Activated T-cell treated with anti-CD3 and anti-CD28 coated beads, Interleukin-2, amount 50 U/mL, for 4 hours (primary cell): ENCODE measurements around the gene MED8. TPM values are rescaled to one million over a fixed set of nuclear protein-coding genes. Genes with fewer than 3 reads are reported as not detected.

Experiments
- ATAC-seq, 2 donors: fragments of 200-7000 bp; cut with Tn5 transposase; one replicate each; pipeline ENCODE4 v1.10.0; 2021
- DNase-seq: peaks from one replicate; pipeline ENCODE4 v3.0.0-alpha.2; 2020
- H3K27me3 Mint-ChIP-seq: one replicate; pipeline ENCODE4 v1.8.0; 2021; ENCODE audit warnings: low read depth, mixed read lengths
- H3K36me3 Mint-ChIP-seq: one replicate; pipeline ENCODE4 v1.8.0; 2022; ENCODE audit warnings: mixed read lengths; ENCODE audit not compliant: insufficient read depth
- H3K4me1 Mint-ChIP-seq: one replicate; pipeline ENCODE4 v1.8.0; 2021; ENCODE audit warnings: low read depth, mixed read lengths
- H3K4me3 Mint-ChIP-seq: one replicate; pipeline ENCODE4 v1.8.0; 2021; ENCODE audit warnings: mild to moderate bottlenecking, moderate library complexity, mixed read lengths
- H3K9me3 Mint-ChIP-seq: one replicate; pipeline ENCODE4 v1.8.0; 2021; ENCODE audit warnings: mixed read lengths
- total RNA-seq, 3 donors: library from RNA; stranded (reverse); gene quantifications; one replicate each; pipeline ENCODE4 v1.2.1, GENCODE V29; 2021

The MED8 gene
- 10 to 100 TPM; 49.8 to 59.1 (median 50.4) TPM for total RNA-seq

DNA sequence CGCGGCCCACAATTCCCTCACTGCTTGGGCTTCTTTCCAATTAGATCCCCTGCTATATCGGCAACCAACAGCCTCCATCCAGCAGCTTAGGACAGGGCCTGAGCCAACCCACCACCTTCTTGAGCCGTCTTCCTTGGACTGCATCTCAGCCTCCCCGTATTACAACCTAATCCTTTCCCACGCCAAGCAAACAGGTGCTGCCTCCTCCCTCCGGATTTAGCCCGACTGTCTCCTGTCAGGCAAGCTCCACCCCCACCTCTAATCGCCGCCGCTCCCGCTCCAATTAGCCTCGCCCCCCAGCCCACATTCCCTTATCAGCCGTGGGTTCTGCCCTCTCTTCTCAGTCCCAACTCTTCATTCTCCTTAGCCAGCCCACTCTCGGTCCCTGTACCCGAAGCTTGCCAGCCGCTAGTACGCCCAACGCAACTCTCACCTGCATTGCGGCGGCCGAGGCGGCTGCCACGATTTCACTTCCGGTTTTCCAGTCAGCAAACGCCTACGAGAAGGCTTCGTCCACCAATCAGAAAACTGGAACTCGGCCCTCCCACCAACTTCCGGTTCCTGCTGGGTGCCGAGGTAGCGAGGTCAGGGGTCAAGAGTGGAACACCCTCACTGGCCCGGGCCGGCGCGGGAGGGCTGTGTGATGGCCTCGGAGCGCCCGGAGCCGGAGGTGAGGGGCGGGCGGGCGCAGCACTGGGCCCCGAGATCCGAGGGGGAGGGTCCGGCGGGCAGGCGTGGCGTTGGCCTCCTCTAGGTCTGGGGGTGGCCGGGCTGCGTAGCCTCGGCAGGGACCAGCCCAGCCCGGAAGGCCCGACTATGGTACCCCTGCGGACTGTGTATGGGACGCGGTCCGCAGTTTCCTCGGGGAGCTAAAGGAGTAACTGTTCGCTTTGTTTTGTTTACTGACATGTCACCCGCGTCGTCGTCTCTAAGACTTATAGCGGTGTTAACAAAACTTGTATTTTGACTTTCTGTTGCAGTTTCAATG lies at the start of gene MED8, which contains the start of gene SZT2:
Gene MED8 (minus strand): TSS at position 475 of the 988 bp plus-strand sequence. CDS start 36 bp downstream, at position 439.
Gene SZT2 (plus strand): TSS at position 574 of the 988 bp plus-strand sequence. CDS start 70 bp downstream, at position 644.
- DNase-seq: peak; percentile 89
- H3K36me3 Mint-ChIP-seq: peaks cover 27% of the 10 kb centered on the region
- H3K4me1 Mint-ChIP-seq: peaks cover 42% of the 10 kb centered on the region
- peak within 1 kb of the TSS; percentile 99 for H3K4me3 Mint-ChIP-seq
- H3K27me3 Mint-ChIP-seq: no peaks in the 10 kb centered on the region
- no peaks in the 10 kb centered on the region for H3K9me3 Mint-ChIP-seq
- ATAC-seq: peak; percentile 97

- ATAC-seq: no peak
- Mint-ChIP-seq H3K27me3 (no peaks in the 10 kb centered on the region), H3K4me3 (no peak overlapping the region), H3K36me3 (peaks cover 23% of the 10 kb centered on the region), H3K9me3 (no peaks in the 10 kb centered on the region), H3K4me1 (no peaks in the 10 kb centered on the region)
- no peak for DNase-seq
Measured at GRCh38 chr1:43438953-43439581, 49.5 kb upstream of the MED8 start.

DNA sequence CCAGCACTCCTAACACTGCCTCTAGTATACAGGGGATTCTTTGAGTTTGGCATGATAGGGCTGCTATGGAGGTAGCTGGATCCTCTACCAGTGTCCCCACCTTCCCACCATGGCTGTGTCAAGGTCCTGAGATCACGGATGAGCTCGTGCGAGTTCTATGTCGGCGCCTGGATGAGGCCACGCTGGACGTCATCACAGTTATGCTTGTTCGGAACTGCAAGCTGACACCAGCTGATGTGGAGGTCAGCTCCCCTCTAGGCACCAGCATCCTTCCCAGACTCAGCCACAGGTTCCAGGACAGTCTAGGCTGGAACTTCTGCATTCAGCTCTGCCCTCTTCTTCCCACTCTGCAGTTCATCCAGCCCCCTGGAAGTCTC lies 49.0 kb upstream of the MED8 start:
- Mint-ChIP-seq H3K4me3 (no peak overlapping the region), H3K4me1 (no peaks in the 10 kb centered on the region), H3K9me3 (no peaks in the 10 kb centered on the region), H3K27me3 (no peaks in the 10 kb centered on the region), H3K36me3 (peaks cover 22% of the 10 kb centered on the region)
- DNase-seq: no peak
- no peak for ATAC-seq

- peaks cover 21% of the 10 kb centered on the region for H3K36me3 Mint-ChIP-seq
- DNase-seq (no peak), ATAC-seq (no peak)
- no peaks in the 10 kb centered on the region for H3K27me3 Mint-ChIP-seq
- H3K4me3 Mint-ChIP-seq: no peak overlapping the region
- H3K4me1 Mint-ChIP-seq: no peaks in the 10 kb centered on the region
- H3K9me3 Mint-ChIP-seq: no peaks in the 10 kb centered on the region
Measured at GRCh38 chr1:43438006-43438405, 48.4 kb upstream of the MED8 start.

DNA sequence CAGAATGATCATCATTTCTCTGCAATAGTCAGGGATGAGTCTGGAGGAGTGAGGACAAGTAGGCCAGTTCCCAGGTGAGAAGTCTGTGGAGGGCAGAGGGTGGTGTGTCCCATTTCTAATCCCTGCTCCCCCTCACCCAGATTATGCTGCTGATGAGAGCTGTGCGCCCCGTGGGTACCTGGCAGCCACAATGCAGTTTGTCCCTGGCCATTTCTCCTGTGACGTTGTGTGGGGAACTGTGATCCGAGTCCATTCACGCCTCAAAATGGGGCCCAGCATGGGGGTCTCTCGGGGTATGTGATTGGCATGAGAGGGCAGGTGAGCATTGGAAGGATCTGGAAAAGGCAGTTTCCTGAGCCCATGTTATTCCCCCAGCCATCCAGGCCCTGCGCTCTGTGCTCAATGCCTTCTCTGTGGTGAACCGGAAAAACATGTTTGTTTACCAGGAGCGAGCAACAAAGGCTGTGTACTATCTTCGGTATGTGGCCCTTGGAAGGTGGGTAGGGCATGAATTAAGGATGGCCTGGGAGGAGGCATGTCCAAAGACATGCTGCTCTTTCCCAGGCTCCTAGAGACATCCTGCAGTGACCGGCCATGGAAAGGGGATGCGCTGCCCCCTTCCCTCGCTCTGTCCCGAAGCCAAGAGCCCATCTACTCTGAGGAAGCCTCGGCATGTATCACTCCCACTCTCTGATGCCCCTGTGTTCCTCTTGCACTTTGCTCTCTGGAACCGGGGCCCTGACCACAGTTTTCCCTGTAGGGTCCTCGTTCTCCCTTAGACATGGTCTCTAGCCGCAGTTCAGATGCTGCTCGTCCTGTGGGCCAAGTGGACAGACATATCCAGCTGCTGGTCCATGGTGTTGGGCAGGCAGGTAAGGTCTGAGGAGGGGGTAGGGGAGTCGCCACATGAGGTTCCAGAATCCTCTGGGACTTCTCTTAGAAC lies 47.7 kb upstream of the MED8 start:
- DNase-seq: no peak
- peaks cover 21% of the 10 kb centered on the region for H3K36me3 Mint-ChIP-seq
- H3K4me3 Mint-ChIP-seq: no peak overlapping the region

DNA sequence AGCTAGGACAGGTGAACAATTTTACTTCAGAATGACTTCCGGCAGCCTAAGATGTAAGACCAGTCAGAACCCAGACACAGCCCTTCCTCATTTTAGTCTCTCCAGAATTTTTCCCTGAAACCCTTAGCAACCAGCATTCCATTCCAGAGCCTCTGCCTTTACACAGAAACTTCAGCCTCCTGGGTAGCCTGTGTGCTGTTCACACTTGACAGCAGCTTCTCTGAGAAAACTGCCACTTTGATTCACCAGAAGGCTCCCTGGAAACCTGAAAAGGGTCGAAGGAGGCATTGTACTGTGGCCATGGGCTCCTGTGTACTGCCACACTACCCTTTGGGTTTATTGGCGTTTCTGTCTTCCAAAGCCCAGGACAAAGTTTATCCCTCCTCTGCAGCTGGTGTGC lies 46.8 kb upstream of the MED8 start:
- DNase-seq (no peak), ATAC-seq (no peak)
- Mint-ChIP-seq H3K27me3 (no peaks in the 10 kb centered on the region), H3K36me3 (peaks cover 30% of the 10 kb centered on the region), H3K4me1 (no peaks in the 10 kb centered on the region), H3K9me3 (no peaks in the 10 kb centered on the region), H3K4me3 (no peak overlapping the region)

More for the DNA sequence above, 47.7 kb upstream of the MED8 start:
- no peak for ATAC-seq
- Mint-ChIP-seq H3K27me3 (no peaks in the 10 kb centered on the region), H3K4me1 (no peaks in the 10 kb centered on the region), H3K9me3 (no peaks in the 10 kb centered on the region)

- DNase-seq: no peak
- no peak for ATAC-seq
- no peaks in the 10 kb centered on the region for H3K9me3 Mint-ChIP-seq
- H3K4me1 Mint-ChIP-seq: no peaks in the 10 kb centered on the region
- H3K36me3 Mint-ChIP-seq: peaks cover 36% of the 10 kb centered on the region
- H3K27me3 Mint-ChIP-seq: no peaks in the 10 kb centered on the region
- H3K4me3 Mint-ChIP-seq: no peak overlapping the region
Measured at GRCh38 chr1:43435146-43436145, 45.8 kb upstream of the MED8 start.

DNA sequence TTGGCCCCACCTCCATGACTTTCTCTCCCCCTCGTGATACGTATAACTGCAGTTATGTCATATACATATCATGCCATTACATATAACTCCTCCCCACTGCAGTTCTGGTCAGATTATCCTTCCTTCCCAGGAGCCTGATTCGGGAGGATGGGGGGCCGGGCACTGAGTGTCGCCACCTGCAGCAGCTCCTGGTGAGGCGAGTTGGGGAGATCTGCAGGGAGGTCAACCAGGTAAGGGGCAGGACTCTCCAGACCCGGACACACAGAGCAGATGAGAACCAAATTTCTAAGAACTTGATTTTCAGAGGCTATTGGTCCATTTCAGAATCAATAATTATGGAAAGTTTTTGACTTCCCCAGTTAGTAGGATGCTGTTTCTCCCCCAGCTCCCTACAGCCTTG lies 44.7 kb upstream of the MED8 start:
- ATAC-seq: no peak

DNA sequence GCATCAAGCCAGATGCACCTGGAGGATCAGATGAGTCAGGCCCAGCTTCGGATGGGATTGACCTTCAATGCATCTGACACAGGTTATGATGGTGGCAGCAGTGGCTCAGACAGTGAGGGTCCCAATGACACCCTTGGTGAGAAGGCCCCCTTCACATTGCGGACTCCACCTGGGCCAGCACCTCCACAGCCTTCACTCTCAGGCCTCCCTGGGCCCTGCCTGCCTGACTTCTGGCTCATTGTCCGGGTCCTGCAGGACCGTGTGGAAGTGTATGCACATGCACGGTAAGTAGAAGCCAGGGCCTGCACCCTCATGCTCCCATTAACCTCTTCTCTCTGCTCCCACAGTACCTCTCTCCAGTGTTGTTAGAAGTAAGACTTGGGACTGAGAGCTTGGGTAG lies 43.3 kb upstream of the MED8 start:
- no peaks in the 10 kb centered on the region for H3K27me3 Mint-ChIP-seq
- no peak for ATAC-seq
- H3K9me3 Mint-ChIP-seq: no peaks in the 10 kb centered on the region
- no peaks in the 10 kb centered on the region for H3K4me1 Mint-ChIP-seq
- no peak overlapping the region for H3K4me3 Mint-ChIP-seq
- no peak for DNase-seq
- peaks cover 47% of the 10 kb centered on the region for H3K36me3 Mint-ChIP-seq

More for the DNA sequence above, 44.7 kb upstream of the MED8 start:
- peaks cover 44% of the 10 kb centered on the region for H3K36me3 Mint-ChIP-seq
- no peak overlapping the region for H3K4me3 Mint-ChIP-seq
- H3K27me3 Mint-ChIP-seq: no peaks in the 10 kb centered on the region
- H3K4me1 Mint-ChIP-seq: no peaks in the 10 kb centered on the region
- DNase-seq: no peak
- H3K9me3 Mint-ChIP-seq: no peaks in the 10 kb centered on the region

- H3K36me3 Mint-ChIP-seq: peaks cover 49% of the 10 kb centered on the region
- no peaks in the 10 kb centered on the region for H3K4me1 Mint-ChIP-seq
- DNase-seq (no peak), ATAC-seq (no peak)
- H3K27me3 Mint-ChIP-seq: no peaks in the 10 kb centered on the region
- no peak overlapping the region for H3K4me3 Mint-ChIP-seq
- H3K9me3 Mint-ChIP-seq: no peaks in the 10 kb centered on the region
Measured at GRCh38 chr1:43432171-43432860, 42.7 kb upstream of the MED8 start.

DNA sequence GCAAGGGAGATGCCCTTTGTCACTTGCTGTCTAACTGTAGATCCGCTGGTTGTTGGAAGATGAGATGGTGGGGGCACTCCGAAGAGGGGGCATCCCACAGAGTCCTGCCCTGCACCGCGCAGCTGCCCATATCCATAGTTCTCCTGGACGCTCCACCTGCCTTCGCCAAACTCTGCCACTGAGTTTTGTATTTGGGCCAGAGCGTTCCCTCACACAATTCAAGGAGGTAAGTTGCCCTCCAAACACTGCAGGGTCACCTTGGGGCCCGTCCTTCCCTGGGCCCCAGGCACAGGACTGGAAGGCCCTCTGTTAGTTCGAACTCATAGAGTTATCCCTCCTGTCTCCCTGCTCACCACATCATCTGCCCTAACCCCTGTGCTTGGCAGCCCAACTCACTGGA lies 42.1 kb upstream of the MED8 start:
- Mint-ChIP-seq H3K4me3 (no peak overlapping the region), H3K4me1 (no peaks in the 10 kb centered on the region), H3K36me3 (peaks cover 56% of the 10 kb centered on the region), H3K27me3 (no peaks in the 10 kb centered on the region), H3K9me3 (no peaks in the 10 kb centered on the region)
- ATAC-seq (no peak), DNase-seq (no peak)

DNA sequence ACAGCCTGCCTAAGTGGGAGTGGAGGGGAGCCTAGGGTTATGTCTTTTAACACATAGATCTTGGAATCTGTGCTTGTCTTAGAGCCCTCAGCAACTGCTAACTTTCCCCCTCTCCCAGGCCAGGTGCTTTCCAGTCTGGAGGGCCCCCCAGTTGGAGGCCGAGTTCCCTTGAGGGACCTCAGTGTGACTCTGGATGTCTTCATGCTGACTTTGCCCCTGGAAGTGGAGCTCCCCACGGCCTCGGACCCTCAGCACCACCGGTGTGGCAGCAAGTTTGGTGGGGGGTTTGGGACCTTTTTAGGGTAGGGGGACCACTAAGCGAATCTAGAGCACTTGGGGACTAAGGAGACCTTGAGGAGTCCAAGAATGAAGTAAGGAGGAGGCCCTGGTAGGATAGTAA lies 41.2 kb upstream of the MED8 start:
- Mint-ChIP-seq H3K4me1 (no peaks in the 10 kb centered on the region), H3K36me3 (peaks cover 54% of the 10 kb centered on the region), H3K4me3 (no peak overlapping the region), H3K9me3 (no peaks in the 10 kb centered on the region), H3K27me3 (no peaks in the 10 kb centered on the region)
- no peak for DNase-seq
- ATAC-seq: no peak

DNA sequence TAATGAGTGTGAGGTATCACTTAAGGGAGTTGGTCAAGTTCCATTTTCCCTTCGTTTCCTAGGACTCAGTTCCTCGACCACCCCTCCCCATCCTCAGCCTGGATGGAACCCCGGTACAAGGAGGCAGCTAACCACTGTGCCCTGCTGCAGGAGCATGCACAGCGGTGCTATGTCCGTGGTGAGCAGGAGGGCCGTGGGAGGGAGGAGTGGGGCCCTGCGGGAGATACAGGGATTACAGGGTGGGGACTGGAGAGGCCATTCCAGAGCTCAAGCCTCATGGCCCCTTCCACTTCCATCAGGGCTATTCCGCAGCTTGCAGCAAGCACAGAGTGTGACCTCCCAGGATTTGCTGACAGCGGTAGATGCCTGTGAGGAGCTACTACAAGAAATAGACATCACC lies 38.3 kb upstream of the MED8 start:
- Mint-ChIP-seq H3K27me3 (no peaks in the 10 kb centered on the region), H3K4me1 (no peaks in the 10 kb centered on the region), H3K4me3 (no peak overlapping the region), H3K36me3 (peaks cover 55% of the 10 kb centered on the region), H3K9me3 (no peaks in the 10 kb centered on the region)
- DNase-seq (no peak), ATAC-seq (no peak)
